ENCODE data around the gene BEST4.
"Not testable (repeated sequence)": the region's sequence is repeated elsewhere in the genome, so short reads cannot be mapped to it uniquely, and the experiment has no call there.

Gene BEST4

DNA sequence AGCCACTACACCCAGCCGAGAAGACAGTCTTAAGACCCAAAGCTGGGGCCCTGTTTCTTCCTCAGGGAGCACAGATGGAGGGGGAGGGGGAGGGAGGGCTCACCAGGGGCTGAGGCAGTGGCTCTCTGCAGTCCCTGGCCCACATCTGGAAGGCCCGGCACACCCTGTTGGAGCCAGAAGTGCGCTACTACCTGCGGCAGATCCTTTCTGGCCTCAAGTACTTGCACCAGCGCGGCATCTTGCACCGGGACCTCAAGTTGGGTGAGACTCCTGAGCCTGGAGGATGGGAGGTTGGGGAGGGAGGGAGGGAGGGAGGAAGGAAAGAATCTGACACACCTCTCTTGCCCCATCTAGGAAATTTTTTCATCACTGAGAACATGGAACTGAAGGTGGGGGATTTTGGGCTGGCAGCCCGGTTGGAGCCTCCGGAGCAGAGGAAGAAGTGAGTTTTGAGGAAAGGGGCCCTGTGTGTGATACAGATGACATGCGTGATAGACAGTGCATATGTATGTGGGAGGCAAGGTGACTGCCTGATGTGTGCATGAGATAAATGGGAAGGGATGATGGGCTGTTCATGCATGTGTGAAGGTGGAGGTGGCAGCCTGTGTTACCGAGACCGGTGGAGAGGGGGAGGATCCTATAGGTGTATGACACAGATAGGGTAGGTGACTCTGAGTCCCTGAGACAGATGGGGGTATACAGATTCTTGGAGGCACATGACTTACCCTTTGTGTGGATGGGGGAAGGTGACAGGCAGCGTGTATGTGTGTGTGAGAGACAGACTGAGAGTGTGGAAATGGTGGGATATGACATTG lies 13.7 kb upstream of the BEST4 start:
- H3K27ac Mint-ChIP-seq: peak overlapping the region; percentile 3
- no peaks in the 10 kb centered on the region for H3K9me3 Mint-ChIP-seq
- H3K36me3 Mint-ChIP-seq (ENCODE audit: low read depth): peaks cover 56% of the 10 kb centered on the region
- H3K4me3 Mint-ChIP-seq: peak overlapping the region; percentile 96
- intact Hi-C loops (cut with micrococcal nuclease): no loop called here
- H3K27me3 Mint-ChIP-seq: no peaks in the 10 kb centered on the region
- H3K4me1 Mint-ChIP-seq (ENCODE audit: low read depth): peaks cover 62% of the 10 kb centered on the region

- H3K9me3 Mint-ChIP-seq: no peaks in the 10 kb centered on the region
- peaks cover 52% of the 10 kb centered on the region for H3K4me1 Mint-ChIP-seq (ENCODE audit: low read depth)
- H3K27ac Mint-ChIP-seq: peak within 1 kb of the TSS; percentile 99
- intact Hi-C loops (cut with micrococcal nuclease): loop anchor here (1.0 to 5.0 kb wide), 3 partner anchors 9 to 32 kb away; no protein-coding TSS in a partner anchor
- H3K27me3 Mint-ChIP-seq: no peaks in the 10 kb centered on the region
- H3K36me3 Mint-ChIP-seq (ENCODE audit: low read depth): peaks cover 41% of the 10 kb centered on the region
- H3K4me3 Mint-ChIP-seq: peak within 1 kb of the TSS; percentile 96
Measured at GRCh38 chr1:44799770-44800584, 12.0 kb upstream of the BEST4 start, which contains the start of gene PLK3. Gene PLK3 (plus strand): TSS chr1:44800377. CDS start chr1:44800464, 87 bp downstream.

GRCh38 chr1:44798481-44799365 lies 10.8 kb upstream of the BEST4 start:
- no peak overlapping the region for H3K4me3 Mint-ChIP-seq
- no peaks in the 10 kb centered on the region for H3K9me3 Mint-ChIP-seq
- H3K4me1 Mint-ChIP-seq (ENCODE audit: low read depth): peaks cover 40% of the 10 kb centered on the region
- peak overlapping the region; percentile 99 for H3K27ac Mint-ChIP-seq
- H3K36me3 Mint-ChIP-seq (ENCODE audit: low read depth): peaks cover 28% of the 10 kb centered on the region
- no peaks in the 10 kb centered on the region for H3K27me3 Mint-ChIP-seq
- intact Hi-C loops (cut with micrococcal nuclease): loop anchor here (5.0 kb wide), 1 partner anchor 34 kb away; no protein-coding TSS in a partner anchor

DNA sequence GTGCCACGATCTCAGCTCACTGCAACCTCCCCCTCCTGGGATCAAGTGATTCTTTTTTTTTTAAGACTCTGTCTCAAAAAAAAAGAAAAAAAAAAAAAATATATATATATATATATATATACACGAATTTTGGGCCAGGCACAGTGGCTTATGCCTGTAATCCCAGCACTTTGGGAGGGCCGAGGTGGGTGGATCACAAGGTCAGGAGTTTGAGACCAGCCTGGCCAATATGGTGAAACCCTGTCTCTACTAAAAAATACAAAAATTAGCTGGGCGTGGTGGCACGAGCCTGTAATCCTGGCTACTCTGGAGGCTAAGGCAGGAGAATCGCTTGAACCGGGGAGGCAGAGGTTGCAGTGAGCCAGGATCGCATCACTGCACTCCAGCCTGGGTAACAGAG lies 9.9 kb upstream of the BEST4 start:
- peaks cover 37% of the 10 kb centered on the region for H3K4me1 Mint-ChIP-seq (ENCODE audit: low read depth)
- peaks cover 20% of the 10 kb centered on the region for H3K36me3 Mint-ChIP-seq (ENCODE audit: low read depth)
- not testable (repeated sequence) for H3K4me3 Mint-ChIP-seq, H3K27ac Mint-ChIP-seq, H3K9me3 Mint-ChIP-seq, H3K27me3 Mint-ChIP-seq
- intact Hi-C loops (cut with micrococcal nuclease): loop anchor here (5.0 kb wide), 1 partner anchor 34 kb away; no protein-coding TSS in a partner anchor

GRCh38 chr1:44792736-44793502 lies 4.9 kb upstream of the BEST4 start:
- peaks cover 5% of the 10 kb centered on the region for H3K4me1 Mint-ChIP-seq (ENCODE audit: low read depth)
- no peaks in the 10 kb centered on the region for H3K36me3 Mint-ChIP-seq (ENCODE audit: low read depth)
- intact Hi-C loops (cut with micrococcal nuclease): no loop called here
- H3K27ac Mint-ChIP-seq: peak overlapping the region; percentile 21
- H3K27me3 Mint-ChIP-seq: no peaks in the 10 kb centered on the region
- no peaks in the 10 kb centered on the region for H3K9me3 Mint-ChIP-seq
- no peak overlapping the region for H3K4me3 Mint-ChIP-seq

- Mint-ChIP-seq H3K4me3 (no peak overlapping the region), H3K9me3 (no peaks in the 10 kb centered on the region), H3K36me3 (ENCODE audit: low read depth) (no peaks in the 10 kb centered on the region), H3K4me1 (ENCODE audit: low read depth) (peaks cover 11% of the 10 kb centered on the region), H3K27me3 (peaks cover 5% of the 10 kb centered on the region), H3K27ac (no peak overlapping the region)
- intact Hi-C loops (cut with micrococcal nuclease): no loop called here
Measured at GRCh38 chr1:44790968-44791801, 3.2 kb upstream of the BEST4 start.

DNA sequence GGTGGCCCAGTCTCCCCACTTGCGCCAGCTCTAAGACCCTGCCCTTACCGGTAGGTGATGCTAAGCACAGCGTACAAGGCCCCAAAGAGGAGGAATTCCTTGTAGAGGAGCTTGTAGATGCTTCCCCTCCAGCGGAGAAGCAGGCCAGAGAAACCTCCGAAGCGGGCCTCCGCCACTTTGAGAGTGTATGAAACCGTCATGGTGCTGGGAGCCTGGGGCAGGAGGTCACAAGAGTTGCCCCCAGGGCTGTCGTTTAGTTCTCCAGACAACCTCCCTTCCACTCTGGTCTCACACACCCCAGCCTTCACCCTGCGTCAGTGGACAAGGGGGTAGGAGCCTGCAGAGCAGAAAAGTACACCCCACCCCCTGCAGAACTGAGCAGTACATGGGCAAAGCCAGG lies 464 bp downstream of the BEST4 start:
- no peak overlapping the region for H3K4me3 Mint-ChIP-seq
- no peak overlapping the region for H3K27ac Mint-ChIP-seq
- H3K36me3 Mint-ChIP-seq (ENCODE audit: low read depth): no peaks in the 10 kb centered on the region
- intact Hi-C loops (cut with micrococcal nuclease): no loop called here
- H3K4me1 Mint-ChIP-seq (ENCODE audit: low read depth): peaks cover 27% of the 10 kb centered on the region
- peaks cover 23% of the 10 kb centered on the region for H3K27me3 Mint-ChIP-seq
- H3K9me3 Mint-ChIP-seq: no peaks in the 10 kb centered on the region

- Mint-ChIP-seq H3K27me3 (peaks cover 23% of the 10 kb centered on the region), H3K4me3 (peak overlapping the region; percentile 68), H3K27ac (peak overlapping the region; percentile 75), H3K36me3 (ENCODE audit: low read depth) (peaks cover 5% of the 10 kb centered on the region), H3K4me1 (ENCODE audit: low read depth) (peaks cover 27% of the 10 kb centered on the region), H3K9me3 (no peaks in the 10 kb centered on the region)
- intact Hi-C loops (cut with micrococcal nuclease): no loop called here
Measured at GRCh38 chr1:44786841-44787426, 1.0 kb downstream of the BEST4 start.

- peak overlapping the region; percentile 75 for H3K27ac Mint-ChIP-seq
- intact Hi-C loops (cut with micrococcal nuclease): no loop called here
Measured at GRCh38 chr1:44786138-44786840, 1.7 kb downstream of the BEST4 start.

GRCh38 chr1:44785501-44786137 lies 2.4 kb downstream of the BEST4 start:
- peaks cover 23% of the 10 kb centered on the region for H3K27me3 Mint-ChIP-seq
- H3K27ac Mint-ChIP-seq: peak overlapping the region; percentile 75
- H3K4me3 Mint-ChIP-seq: peak overlapping the region; percentile 68
- intact Hi-C loops (cut with micrococcal nuclease): no loop called here
- peaks cover 18% of the 10 kb centered on the region for H3K36me3 Mint-ChIP-seq (ENCODE audit: low read depth)
- H3K4me1 Mint-ChIP-seq (ENCODE audit: low read depth): peaks cover 27% of the 10 kb centered on the region
- no peaks in the 10 kb centered on the region for H3K9me3 Mint-ChIP-seq

More at GRCh38 chr1:44786138-44786840, 1.7 kb downstream of the BEST4 start:
- Mint-ChIP-seq H3K4me1 (ENCODE audit: low read depth) (peaks cover 27% of the 10 kb centered on the region), H3K36me3 (ENCODE audit: low read depth) (peaks cover 11% of the 10 kb centered on the region), H3K9me3 (no peaks in the 10 kb centered on the region), H3K27me3 (peaks cover 23% of the 10 kb centered on the region), H3K4me3 (peak overlapping the region; percentile 68)

GRCh38 chr1:44785029-44785380 lies 3.0 kb downstream of the BEST4 start:
- Mint-ChIP-seq H3K36me3 (ENCODE audit: low read depth) (peaks cover 24% of the 10 kb centered on the region), H3K4me1 (ENCODE audit: low read depth) (peaks cover 27% of the 10 kb centered on the region), H3K27ac (no peak overlapping the region), H3K4me3 (peak overlapping the region; percentile 28), H3K27me3 (peaks cover 23% of the 10 kb centered on the region), H3K9me3 (no peaks in the 10 kb centered on the region)
- intact Hi-C loops (cut with micrococcal nuclease): no loop called here
